GM19455 (cell line): Measurements from ENCODE around the gene DMD.
"Not testable (repeated sequence)": the region's sequence is repeated elsewhere in the genome, so short reads cannot be mapped to it uniquely, and the experiment has no call there.

Experiments used
- ATAC-seq: cut with Tn5 transposase; IDR thresholded peaks from one replicate; pipeline ENCODE4 v1.9.1; 2021; ENCODE audit not compliant: unreplicated experiment

Gene DMD

DNA sequence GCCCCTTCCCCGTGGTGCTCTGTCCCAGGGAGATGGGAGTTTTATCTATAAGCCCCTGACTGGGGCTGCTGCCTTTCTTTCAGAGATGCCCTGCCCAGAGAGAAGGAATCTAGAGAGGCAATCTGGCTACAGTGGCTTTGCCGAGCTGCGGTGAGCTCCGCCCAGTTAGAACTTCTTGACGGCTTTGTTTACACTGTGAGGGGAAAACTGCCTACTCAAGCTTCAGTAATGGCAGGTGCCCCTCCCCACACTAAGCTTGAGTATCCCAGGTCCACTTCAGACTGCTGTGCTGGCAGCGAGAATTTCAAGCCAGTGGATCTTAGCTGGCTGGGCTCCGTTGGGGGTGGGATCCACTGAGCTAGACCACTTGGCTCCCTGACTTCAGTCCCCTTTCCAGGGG, 1740.6 kb downstream of the DMD start:
- ATAC-seq = not testable (repeated sequence)

DNA sequence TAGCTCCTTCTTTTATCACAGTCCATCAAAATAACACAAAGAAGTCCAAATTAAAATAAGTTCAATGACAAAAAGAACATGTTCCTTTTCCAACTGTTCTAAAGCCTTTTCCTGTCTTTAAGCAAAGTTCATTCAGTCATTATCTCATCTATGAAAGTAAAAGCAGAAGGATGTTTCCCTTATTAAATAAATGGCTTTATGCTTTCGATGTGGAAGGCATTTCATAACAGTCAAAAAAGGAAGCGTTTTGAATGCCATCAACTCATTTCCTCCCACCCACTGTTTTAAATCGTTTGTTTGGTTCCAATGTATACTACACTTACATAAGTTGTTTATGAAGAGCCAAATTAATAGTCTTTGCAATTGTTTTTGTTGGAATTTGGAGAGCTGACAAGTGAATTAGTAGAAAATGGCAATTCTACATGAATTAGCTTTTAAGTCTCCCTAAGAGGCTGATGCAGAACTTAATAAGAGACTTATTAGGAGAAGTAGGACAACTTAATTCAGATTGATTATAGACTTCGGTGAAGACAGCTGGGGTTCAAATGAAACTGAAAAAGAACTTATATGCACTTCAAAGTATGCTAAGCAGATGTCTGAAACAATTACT, 1746.9 kb downstream of the DMD start:
- ATAC-seq = no peak

DNA sequence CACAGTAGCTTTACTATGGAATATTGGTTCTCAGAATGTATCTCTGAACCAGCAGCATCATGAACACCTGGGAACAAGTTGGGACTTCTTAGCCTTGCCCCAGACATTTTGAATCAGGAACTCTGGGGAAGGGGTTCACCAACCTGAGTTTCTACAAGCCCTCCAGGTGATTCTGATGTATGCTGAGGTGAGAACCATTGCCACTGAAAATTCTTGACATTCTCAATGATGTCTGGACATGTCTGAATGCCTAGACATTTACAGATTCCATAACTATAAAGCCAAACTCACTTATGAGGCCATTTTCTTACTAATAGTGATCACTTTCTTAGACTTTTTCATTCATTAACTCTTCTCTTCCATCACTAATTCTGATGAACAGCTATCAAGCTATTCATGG, 1750.1 kb downstream of the DMD start:
- no peak for ATAC-seq

DNA sequence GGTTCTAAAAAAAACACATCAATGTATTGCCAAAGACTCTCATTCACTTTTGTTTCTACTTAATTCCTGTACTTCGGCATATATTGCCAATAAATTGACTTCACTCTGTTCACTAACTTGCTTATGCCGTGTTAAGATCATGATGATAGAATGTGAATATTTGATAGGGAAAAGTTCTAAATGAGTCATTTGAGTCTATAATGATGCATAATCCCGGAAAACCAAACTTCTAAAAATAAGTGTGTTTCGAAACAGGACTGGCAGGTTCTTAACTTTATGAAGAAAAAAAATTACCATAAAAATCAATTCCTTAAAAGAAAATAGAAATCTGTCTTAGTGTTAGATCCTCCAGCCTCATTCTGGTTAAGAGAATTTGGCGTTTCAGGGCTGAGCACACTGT, 1752.0 kb downstream of the DMD start:
- ATAC-seq = no peak

DNA sequence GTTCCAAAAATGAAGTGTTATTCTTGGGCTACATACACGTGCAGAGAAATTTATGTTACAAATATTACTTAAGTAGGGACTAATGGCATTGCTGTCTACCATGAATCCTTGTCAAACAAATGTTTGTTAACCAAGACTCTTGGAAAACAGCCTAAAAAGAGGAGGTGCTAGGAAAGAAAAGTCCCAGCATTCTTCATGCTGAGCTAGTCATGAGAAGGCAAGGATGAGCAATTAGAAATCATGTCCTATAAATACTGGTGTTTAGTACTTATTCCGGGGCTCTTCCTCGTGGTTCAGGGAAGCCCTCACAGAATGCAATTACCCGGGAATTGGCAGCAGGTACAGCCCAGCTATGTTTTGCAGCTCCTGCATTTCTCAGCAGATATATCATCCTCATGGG, 1761.4 kb downstream of the DMD start:
- no peak for ATAC-seq

DNA sequence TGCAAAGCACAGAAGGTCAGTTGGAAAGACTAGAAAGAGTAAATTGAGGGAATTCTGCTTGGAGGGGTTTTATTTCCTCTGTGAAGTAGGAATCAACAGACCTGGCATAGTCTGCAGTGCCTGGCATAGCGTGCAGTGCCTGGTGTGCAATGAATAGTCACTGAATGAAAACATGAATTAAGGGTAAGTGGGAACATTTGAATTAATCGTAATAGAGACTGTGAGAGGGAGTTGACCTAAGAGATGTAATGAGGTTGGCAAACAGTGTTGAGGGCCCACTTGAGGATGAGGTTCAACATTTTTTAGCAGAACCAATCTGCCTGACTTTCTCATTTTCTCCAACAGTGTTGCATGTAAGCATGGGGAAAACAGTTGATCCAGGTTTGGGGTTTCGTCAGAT, 1762.3 kb downstream of the DMD start:
- no peak for ATAC-seq

DNA sequence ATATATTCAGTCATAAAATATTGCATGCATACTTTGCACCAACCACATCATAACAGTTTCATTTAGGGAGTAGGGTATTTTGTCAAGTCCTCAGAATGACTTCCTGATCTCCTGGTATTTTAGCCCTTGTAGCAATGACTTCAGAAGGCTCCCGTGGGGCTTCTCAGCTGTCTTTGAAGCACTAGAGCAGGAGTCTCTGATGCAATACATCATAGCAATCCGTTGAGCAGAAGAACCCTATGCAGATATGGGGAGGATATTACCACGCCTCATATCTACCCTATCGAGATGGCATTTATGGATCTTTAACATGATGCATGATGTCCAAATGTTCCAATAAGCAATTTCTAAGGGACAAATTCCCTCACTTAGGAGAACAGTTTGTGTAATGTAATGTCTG, 1765.8 kb downstream of the DMD start:
- no peak for ATAC-seq

DNA sequence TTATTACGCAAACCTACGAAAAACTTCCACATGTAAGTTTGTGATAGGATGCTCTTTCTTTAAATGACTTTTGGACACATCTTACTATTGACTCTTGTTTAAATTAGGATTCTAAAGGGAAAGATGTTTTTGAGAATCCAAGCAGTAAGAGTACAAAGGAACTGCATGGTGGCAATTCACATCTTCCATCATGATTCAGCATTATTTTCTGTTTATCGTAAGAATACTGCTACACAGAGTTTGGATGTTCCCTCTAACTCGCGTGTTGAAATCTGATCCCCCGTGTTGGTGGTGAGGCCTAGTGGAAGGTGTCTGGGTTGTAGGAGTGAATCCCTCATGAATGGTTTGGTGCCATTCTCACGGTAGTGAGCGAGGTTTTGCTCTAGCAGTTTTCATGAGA, 1767.7 kb downstream of the DMD start:
- ATAC-seq = no peak

DNA sequence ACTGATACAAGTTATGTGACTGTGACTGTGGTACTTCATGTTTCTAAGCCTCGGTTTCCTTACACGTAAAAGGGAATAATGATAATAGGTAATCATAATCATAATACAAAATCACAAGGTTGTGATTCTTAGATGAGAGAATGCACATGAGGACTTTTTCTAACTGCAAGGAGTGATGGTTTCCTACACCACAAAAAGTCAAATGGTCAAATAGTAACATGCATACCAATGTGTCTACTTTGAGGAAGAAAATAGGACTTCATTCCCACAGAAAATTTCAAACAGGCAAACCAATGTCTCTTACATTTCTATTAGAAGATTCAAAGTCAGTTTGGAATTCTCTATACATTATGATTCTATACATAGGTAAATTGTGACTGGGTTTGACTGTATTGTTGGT, 1770.8 kb downstream of the DMD start:
- ATAC-seq = no peak

DNA sequence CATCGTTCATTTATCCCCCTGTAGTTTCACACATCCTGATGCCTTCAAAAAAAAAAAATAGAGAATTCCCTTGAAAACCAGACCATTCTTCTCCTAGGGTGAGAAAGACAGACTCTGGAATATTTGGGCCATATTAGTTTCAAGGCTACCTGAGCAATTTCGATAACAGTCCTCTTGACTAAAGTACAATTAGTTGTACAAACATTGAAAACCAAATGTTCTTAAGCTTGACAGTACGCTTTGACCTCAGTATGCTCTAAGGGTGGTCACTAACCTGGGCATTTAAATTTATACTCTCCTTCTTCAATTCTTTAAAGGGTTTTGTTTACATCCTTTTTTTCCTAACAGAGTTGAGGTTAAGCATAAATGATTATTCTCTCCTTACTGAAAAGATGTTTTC, 1774.9 kb downstream of the DMD start:
- no peak for ATAC-seq

DNA sequence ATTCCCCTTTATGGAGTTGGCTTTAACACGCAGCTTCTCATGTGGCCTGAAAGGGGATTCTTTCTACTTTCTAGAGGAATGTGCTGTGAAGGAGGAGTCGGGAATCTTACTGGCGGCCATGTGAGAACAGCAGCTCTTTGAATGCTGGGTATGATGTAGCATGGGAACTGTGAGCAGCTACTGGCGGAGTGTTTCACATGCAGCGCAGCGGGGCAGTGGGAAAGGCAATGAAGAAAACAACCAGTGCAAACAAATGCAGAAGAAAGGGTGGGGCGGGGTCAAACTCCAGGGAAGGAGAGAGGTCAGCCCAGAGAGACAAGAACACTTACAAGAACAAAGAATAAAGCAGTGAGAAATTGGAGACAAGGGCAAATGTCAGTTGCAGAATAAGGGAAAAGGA, 1775.8 kb downstream of the DMD start:
- no peak for ATAC-seq

DNA sequence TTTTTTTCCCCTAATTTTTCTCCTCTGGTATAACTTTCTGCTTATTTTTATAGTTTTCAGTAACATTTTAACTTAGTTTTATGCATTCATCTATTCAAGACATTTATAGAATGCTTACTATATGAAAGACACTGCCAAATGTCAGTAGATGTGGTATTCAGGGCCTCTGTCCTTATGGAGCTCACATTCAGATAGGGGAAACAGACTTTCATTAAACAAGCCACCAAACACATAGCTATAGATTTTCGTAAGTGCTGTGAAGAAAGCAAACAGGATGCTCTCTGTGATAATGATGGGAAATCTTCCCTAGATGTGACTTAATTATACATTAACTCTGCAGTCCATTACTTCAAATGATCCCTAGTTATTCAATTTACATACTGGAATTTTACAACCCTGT, 1777.5 kb downstream of the DMD start:
- ATAC-seq = no peak

DNA sequence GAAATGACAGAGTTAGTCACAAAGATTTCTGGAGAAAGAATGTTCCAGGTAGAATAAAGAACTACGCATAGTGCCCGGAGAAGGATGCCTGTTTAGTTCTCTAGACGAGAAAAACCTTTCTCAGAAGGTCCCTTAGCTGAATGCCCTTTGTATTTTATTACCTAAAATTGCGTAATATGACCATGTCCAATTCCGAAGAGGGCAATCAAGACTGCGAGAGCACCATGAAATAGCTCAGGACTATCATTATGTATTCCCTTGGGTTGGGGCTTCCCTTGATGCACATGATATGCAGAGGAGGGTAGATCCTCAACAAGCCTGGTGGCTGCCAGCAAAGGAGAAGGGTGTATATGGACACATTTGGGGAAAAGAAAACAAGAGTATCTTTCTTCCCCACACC, 1781.4 kb downstream of the DMD start:
- no peak for ATAC-seq

DNA sequence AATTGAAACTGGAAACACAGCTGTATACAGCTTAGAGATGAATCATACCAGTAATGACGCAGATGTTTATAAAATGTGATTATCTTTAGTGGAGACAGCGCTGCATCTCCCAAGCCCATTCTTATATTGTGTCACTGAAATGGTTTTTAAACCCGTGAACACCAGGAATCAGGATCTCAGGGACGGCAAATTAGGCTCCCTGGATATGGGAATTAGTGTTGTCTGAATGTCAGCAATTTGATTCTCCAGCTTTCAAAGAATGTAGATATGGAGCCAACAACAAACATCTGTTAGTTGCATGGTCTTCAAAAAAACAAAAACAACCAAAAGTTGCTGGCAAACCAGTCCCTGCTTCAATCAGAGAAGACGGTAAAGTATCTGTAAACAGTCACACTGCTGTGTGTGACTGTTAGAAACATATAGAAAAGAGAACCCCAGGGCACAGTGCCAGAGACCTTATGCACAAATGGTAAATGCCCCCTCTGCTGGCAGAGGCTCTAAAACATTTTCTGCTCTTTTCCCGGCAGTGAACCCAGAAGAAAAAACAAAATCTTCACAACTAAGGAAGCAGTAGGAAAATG, 1787.7 kb downstream of the DMD start:
- ATAC-seq = no peak

DNA sequence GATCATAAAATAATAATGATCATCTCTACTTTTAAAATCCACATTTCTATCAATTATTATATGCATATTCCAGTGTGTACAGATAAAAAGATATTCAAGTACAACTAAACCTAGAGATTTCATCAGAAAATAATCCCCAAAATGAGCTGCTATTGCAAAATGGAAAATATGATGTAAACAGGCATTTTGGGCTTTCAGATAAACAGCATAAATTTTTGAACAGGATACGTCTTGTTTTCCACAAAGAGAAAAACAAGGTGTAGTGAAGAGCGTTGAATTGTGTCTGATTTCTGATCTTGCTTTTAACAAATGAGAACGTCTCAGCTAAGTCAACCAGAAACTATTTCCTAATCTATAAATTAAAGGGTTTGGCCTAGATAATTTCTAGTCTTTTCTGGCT, 1789.9 kb downstream of the DMD start:
- no peak for ATAC-seq

DNA sequence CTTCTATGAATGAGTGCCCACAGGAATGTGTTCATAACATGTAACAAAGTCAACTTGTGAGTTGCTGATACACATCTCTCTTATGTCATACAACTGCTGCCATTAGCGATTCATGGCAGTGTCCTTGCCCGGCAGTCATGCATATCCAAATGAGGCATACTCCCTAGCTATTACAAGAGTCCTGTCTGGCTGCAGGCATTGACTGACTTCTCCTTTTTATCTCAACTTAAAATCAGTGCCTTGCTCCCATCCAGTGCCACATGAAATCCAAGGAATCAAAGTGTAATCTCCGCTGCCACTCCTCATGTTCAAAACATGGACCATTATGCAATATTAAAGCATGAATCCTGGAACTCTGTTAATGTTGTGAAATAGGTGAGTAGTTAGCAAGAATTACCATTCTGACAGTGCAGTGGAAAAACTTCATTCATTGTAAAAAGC, 1790.6 kb downstream of the DMD start:
- no peak for ATAC-seq

DNA sequence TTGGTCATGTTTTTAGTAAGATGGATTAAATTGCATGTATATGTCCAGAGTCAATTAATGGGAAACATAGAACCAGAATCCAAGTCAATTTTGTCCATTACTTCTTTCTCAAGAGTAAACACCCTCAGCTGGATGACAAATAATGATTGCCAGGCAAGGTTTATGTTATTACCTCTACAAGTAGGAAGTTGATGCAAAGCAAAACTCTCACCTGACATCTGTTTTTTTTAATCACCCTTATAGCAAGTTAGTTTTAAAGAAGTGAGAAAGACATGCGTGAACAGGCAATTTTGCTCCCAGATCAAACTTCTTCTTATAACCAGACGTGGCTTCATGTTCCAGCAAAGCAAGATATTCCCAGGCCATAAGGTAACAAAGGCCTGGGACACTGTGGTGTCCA, 1791.0 kb downstream of the DMD start:
- ATAC-seq = no peak

DNA sequence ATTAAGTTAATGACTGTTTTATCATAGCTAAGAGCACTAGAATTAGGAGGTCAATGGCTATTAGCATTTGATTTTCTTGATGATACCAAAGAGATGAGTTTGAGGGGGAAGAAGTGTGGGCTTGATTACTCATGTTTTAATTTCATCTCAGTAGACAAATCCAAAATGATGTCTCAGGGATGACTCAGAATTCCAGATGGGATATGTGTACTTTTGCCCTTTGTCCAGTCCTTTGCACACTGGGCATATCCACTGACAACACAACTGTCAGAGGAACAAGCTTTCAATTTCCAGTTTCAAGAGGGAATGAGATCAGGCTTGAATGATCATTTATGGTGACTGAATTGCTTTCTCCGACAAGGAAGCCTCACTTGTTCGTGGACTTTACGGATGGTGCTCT, 1814.2 kb downstream of the DMD start:
- ATAC-seq = no peak

DNA sequence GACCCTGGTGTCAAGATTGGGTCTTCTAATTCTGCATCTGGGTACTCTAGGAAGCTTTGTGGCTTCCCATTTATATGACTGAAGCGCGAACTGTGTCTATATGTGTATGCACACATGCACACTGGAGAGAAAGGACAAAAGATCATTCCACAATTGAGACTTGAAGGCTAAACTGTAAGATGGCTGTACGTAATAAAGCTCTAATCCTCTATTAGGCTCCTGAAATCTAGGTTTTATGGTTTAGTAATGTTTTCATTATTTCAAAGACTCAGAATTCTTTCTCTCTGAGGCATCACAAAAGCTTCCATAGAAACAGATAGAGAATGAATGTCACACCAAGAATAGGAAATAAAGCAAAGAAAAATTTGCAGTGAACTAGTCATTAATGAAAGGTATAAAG, 1818.8 kb downstream of the DMD start:
- ATAC-seq = no peak

DNA sequence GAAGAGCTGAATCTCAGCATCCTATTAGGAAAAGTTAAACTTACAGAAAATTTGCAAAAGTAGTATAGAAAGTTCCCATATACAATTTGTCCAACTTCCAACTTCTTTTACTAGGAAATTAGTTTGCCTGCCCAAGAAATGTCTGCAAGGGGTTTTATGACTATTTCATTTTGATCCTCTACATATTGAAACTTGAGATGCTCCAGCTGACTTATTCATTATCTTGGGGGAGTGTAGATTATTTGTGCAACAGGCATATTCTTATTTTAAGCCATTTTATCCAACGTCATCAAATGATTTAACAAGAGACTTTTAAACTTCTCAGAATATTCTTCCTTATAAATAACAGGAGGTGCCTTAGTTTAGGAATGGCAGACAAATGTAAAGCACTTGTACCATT, 1822.4 kb downstream of the DMD start:
- ATAC-seq = no peak

DNA sequence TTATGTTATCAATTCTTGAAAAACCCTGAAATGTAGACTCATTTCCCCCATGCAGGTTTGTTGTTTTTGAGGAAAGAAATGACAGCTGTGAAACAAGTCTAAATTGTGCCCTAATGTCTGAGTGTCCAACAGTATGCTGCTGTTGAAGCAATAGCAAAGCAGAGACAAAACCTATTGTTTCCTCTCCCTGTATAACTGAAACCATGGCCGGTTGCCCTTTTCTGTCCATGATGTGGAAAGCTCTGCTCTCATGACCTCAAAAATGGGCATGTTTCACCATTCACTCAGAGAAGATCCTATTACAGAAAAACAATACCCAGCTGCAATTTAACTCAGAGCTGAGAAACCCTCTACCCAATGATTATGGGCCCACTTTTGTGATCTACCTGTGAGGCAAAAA, 1826.9 kb downstream of the DMD start:
- ATAC-seq = no peak

DNA sequence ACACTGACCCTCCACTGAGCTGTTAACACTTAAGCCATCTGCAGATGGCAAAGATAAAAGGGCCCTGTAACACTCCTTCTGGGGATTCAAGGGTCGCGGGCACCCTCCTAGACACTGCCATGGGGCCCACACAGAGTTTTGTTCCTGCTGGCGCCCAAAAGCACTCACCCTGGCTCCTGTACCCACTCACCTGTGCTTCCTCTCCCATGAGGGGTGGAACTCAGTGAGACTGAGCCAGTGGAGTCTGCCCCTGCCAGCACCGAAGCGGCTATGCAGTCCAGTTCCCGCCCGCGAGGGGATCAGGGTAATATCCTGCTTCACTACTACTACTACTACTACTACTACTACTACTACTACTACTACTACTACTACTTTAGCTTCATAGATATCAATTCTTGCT, 1827.4 kb downstream of the DMD start:
- no peak for ATAC-seq

DNA sequence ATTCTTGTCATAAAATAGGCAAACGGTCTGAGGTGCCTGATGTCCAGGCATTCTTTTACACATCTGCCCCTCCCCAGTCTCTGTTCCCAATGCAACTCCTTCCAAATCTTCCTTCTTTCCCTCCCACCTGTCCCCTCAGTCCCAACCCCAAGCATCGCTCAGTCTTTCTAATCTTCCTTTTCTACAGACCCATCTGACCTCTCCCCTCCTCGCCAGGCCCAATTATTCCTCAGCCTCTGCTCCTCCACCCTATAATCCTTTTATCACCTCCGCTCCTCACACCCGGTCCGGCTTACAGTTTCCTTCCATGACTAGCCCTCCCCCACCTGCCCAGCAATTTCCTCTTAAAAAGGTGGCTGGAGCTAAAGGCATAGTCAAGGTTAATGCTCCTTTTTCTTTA, 1832.4 kb downstream of the DMD start:
- not testable (repeated sequence) for ATAC-seq
